GM20000 (cell line): ENCODE measurements around the gene SCGN.

Experiments
- DNase-seq: peaks from one replicate; pipeline ENCODE4 v3.0.0; 2012; ENCODE audit warnings: low spot score
- TF ChIP-seq, protein P1 (sequence below): IDR thresholded peaks from 2 replicates; pipeline ENCODE4 v1.5.1; 2012; ENCODE audit warnings: mild to moderate bottlenecking, control low read depth; ENCODE audit errors: extremely low read depth, missing control alignments

SCGN gene

GRCh38 chr6:25670793-25671513 lies 18.9 kb downstream of the SCGN start:
- TF ChIP-seq, protein P1, sequence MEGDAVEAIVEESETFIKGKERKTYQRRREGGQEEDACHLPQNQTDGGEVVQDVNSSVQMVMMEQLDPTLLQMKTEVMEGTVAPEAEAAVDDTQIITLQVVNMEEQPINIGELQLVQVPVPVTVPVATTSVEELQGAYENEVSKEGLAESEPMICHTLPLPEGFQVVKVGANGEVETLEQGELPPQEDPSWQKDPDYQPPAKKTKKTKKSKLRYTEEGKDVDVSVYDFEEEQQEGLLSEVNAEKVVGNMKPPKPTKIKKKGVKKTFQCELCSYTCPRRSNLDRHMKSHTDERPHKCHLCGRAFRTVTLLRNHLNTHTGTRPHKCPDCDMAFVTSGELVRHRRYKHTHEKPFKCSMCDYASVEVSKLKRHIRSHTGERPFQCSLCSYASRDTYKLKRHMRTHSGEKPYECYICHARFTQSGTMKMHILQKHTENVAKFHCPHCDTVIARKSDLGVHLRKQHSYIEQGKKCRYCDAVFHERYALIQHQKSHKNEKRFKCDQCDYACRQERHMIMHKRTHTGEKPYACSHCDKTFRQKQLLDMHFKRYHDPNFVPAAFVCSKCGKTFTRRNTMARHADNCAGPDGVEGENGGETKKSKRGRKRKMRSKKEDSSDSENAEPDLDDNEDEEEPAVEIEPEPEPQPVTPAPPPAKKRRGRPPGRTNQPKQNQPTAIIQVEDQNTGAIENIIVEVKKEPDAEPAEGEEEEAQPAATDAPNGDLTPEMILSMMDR = no peak
- no peak for DNase-seq

GRCh38 chr6:25671652-25672051 lies 19.6 kb downstream of the SCGN start:
- TF ChIP-seq, protein P1 = no peak
- DNase-seq = no peak

DNA sequence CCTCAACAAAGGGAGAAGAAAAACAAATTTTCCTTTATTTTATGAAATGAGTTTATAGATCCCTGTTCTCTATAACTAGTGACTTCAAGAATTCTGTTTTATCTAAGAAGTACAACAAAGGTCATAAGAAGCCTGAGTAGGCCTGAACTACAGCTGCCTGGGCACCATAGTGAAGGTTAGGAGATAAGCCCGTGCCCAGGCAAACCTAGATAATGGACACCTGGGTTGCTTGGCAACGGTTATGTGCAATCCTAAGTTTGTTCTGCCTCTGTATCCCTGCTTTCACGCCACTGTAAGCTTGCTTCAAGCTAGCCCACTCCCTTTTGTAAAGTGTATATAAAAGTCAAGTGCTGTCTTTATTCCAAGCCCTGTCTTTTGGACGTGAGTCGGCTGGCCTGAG lies 23.2 kb downstream of the SCGN start:
- no peak for DNase-seq
- TF ChIP-seq, protein P1 = no peak

- no peak for DNase-seq
Measured at GRCh38 chr6:25676775-25677174, 24.8 kb downstream of the SCGN start.

DNA sequence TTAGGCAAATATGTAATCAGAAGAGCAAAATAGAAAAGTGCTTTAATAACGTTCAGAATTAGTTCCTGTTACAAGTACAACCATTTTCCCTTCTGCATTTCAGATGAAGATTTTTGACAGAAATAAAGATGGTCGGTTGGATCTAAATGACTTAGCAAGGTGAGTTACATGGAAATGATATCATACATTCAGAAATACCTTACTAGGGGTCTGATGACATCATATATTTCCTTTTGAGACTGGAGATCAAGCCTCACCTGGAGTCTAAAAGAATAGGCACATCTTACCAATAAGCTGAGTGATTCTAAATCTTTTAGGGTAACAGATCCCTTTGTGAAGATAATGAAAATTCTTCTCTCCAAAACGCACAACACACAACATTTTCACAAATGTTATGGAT lies 29.8 kb downstream of the SCGN start:
- no peak for DNase-seq
- TF ChIP-seq, protein P1 = no peak

More at GRCh38 chr6:25676775-25677174, 24.8 kb downstream of the SCGN start:
- TF ChIP-seq, protein P1 = no peak

GRCh38 chr6:25682324-25682723 lies 30.3 kb downstream of the SCGN start:
- no peak for DNase-seq

GRCh38 chr6:25684565-25684964 lies 32.5 kb downstream of the SCGN start:
- DNase-seq = no peak
- TF ChIP-seq, protein P1 = no peak

More at GRCh38 chr6:25682324-25682723, 30.3 kb downstream of the SCGN start:
- TF ChIP-seq, protein P1 = no peak
